SK-N-SH (cell line): Measurements from ENCODE around the gene LATS2. TPM values are rescaled to one million over a fixed set of nuclear protein-coding genes. Genes with fewer than 3 reads are reported as not detected.

Experiments used
- CTCF ChIA-PET: fragments of 300-600, 350-600 bp; formaldehyde crosslinking; extraction: SDS; loops from one replicate; lab custom pipeline; 2021; lab: Yijun Ruan, JAX
- POLR2A ChIA-PET: fragments of 350-600 bp; sonication (Branson Sonifier 250); formaldehyde crosslinking; extraction: SDS; loops from one replicate; lab custom pipeline; 2020; ENCODE audit warnings: antibody characterized with exemption, inconsistent platforms; lab: Yijun Ruan, JAX
- DNase-seq: peaks from one replicate; pipeline ENCODE4 v3.0.0; 2012
- H2AFZ ChIP-seq: fragments of 200-600 bp; sonication (generic); 2 replicates; pipeline ENCODE4 v1.8.1; 2016; ENCODE audit warnings: antibody characterized with exemption, mild to moderate bottlenecking, low read depth
- H3F3A ChIP-seq: fragments of 200-600 bp; sonication (generic); replicated peaks from 2 replicates; pipeline ENCODE3; 2016; ENCODE audit warnings: antibody characterized with exemption, mild to moderate bottlenecking; ENCODE audit not compliant: insufficient read depth
- H3K27ac ChIP-seq, 2 experiments: fragments of 200-500 bp in 1 of 2; fragments of 200-600 bp in 1 of 2; sonication (Bioruptor generic) in 1 of 2; sonication (generic), shearing (Covaris generic) in 1 of 2; 2 replicates each; pipeline versions ENCODE4 v1.5.1 to v1.6.1; 2014 to 2016; ENCODE audit warnings: low read depth in 2 of 2, inconsistent platforms in 1 of 2, low read length in 1 of 2, mild to moderate bottlenecking in 1 of 2, mixed read lengths in 1 of 2
- H3K27me3 ChIP-seq: fragments of 200-600 bp; sonication (generic), shearing (Covaris generic); 2 replicates; pipeline ENCODE4 v1.6.1; 2016; ENCODE audit warnings: mixed run types; ENCODE audit not compliant: insufficient read depth
- H3K36me3 ChIP-seq, 2 experiments: fragments of 200-500 bp in 1 of 2; fragments of 200-600 bp in 1 of 2; sonication (Bioruptor generic) in 1 of 2; sonication (generic) in 1 of 2; replicated peaks in 1 of 2; 2 replicates each; pipeline versions ENCODE3 to v1.5.1; 2014 to 2016; ENCODE audit warnings: low read length in 1 of 2, mild to moderate bottlenecking in 1 of 2; ENCODE audit not compliant: insufficient read depth in 2 of 2, control insufficient read depth in 1 of 2
- H3K4me1 ChIP-seq, 2 experiments: fragments of 200-500 bp in 1 of 2; fragments of 200-600 bp in 1 of 2; sonication (Bioruptor generic) in 1 of 2; sonication (generic), shearing (Covaris generic) in 1 of 2; 2 replicates each; pipeline versions ENCODE4 v1.5.1 to v1.6.1; 2014 to 2016; ENCODE audit warnings: low read depth in 1 of 2, low read length in 1 of 2, mixed run types in 1 of 2; ENCODE audit not compliant: insufficient read depth in 2 of 2, control insufficient read depth in 1 of 2
- H3K4me2 ChIP-seq: fragments of 200-600 bp; sonication (generic), shearing (Covaris generic); 2 replicates; pipeline ENCODE4 v1.6.1; 2017; ENCODE audit warnings: mixed run types
- H3K4me3 ChIP-seq, 2 experiments: fragments of 200-500 bp in 1 of 2; fragments of 200-600 bp in 1 of 2; sonication (Bioruptor generic) in 1 of 2; sonication (generic), shearing (Covaris generic) in 1 of 2; 2 replicates each; pipeline versions ENCODE4 v1.5.1 to v1.8.1; 2014 to 2016; ENCODE audit warnings: low read depth in 2 of 2, inconsistent platforms in 1 of 2, low read length in 1 of 2, mild to moderate bottlenecking in 1 of 2, mixed read lengths in 1 of 2, moderate library complexity in 1 of 2
- H3K79me2 ChIP-seq: fragments of 200-600 bp; sonication (generic); 2 replicates; pipeline ENCODE4 v1.8.1; 2017; ENCODE audit warnings: mild to moderate bottlenecking; ENCODE audit not compliant: insufficient read depth
- H3K9ac ChIP-seq: fragments of 200-600 bp; sonication (generic); 2 replicates; pipeline ENCODE4 v1.6.1; 2017; ENCODE audit warnings: mixed run types
- H3K9me2 ChIP-seq: fragments of 200-600 bp; sonication (generic); 2 replicates; pipeline ENCODE4 v1.6.1; 2017; ENCODE audit warnings: mixed run types
- H3K9me3 ChIP-seq: fragments of 200-600 bp; sonication (generic); 2 replicates; pipeline ENCODE4 v1.6.1; 2017; ENCODE audit warnings: mixed run types, mild to moderate bottlenecking, moderate library complexity
- H4K20me1 ChIP-seq: fragments of 200-600 bp; sonication (generic); 2 replicates; pipeline ENCODE4 v1.6.1; 2017; ENCODE audit warnings: mild to moderate bottlenecking, mixed run types; ENCODE audit not compliant: insufficient read depth
- CTCF ChIP-seq: fragments of 200-600 bp; sonication (generic); IDR thresholded peaks from 2 replicates; pipeline ENCODE4 v1.6.1; 2017; ENCODE audit warnings: antibody characterized with exemption, mild to moderate bottlenecking, moderate library complexity
- ELF1 ChIP-seq: IDR thresholded peaks from 2 replicates; pipeline ENCODE4 v1.4.0; 2012
- EZH2phosphoT487 ChIP-seq: fragments of 200-600 bp; sonication (generic); IDR thresholded peaks from 2 replicates; pipeline ENCODE4 v1.6.1; 2017; ENCODE audit warnings: low read depth, mixed run types, mild to moderate bottlenecking, antibody characterized with exemption, moderate library complexity, borderline replicate concordance
- FOXM1 ChIP-seq: IDR thresholded peaks from 2 replicates; pipeline ENCODE4 v1.4.0; 2012; ENCODE audit warnings: low read depth, mild to moderate bottlenecking
- MEF2A ChIP-seq: IDR thresholded peaks from 2 replicates; pipeline ENCODE4 v1.4.0; 2012; ENCODE audit warnings: low read depth, borderline replicate concordance
- NFIC ChIP-seq: IDR thresholded peaks from 2 replicates; pipeline ENCODE4 v1.4.0; 2012; ENCODE audit warnings: borderline replicate concordance
- NRF1 ChIP-seq: IDR thresholded peaks from 2 replicates; pipeline ENCODE4 v1.6.1; 2012; ENCODE audit warnings: low read depth, mild to moderate bottlenecking, low read length
- PBX3 ChIP-seq: IDR thresholded peaks from 2 replicates; pipeline ENCODE4; 2012
- POLR2AphosphoS5 ChIP-seq: IDR thresholded peaks from 2 replicates; pipeline ENCODE4 v1.6.1; 2012; ENCODE audit warnings: low read depth, low read length
- RAD21 ChIP-seq: IDR thresholded peaks from 2 replicates; pipeline ENCODE4 v1.6.1; 2012; ENCODE audit warnings: mild to moderate bottlenecking, low read length
- RCOR1 ChIP-seq: fragments of 150-350 bp; IDR thresholded peaks from 2 replicates; pipeline ENCODE4 v1.6.1; 2017; ENCODE audit warnings: antibody characterized with exemption, low read length
- USF2 ChIP-seq: fragments of 150-350 bp; IDR thresholded peaks from 2 replicates; pipeline ENCODE4 v1.6.1; 2017; ENCODE audit warnings: antibody characterized with exemption, low read length, low read depth, borderline replicate concordance
- WGBS: methylation state at CpG from one replicate; pipeline ENCODE4 v1.1.6; 2017; ENCODE audit warnings: low lambda C conversion rate; 5-methylcytosine and 5-hydroxymethylcytosine counted together
- polyA plus RNA-seq, 3 experiments: library from polyadenylated mRNA; depleted of rRNA; stranded (reverse); fragments of >200 nt; gene quantifications; 2 replicates each; pipeline ENCODE4 v1.2.3, GENCODE V29; 2012

LATS2 gene
- polyA plus RNA-seq, 1 of the 3 experiments (the other 2 are of a cell fraction): 19.6 TPM

GRCh38 chr13:21020581-21020980 lies 40.8 kb downstream of the LATS2 start:
- peaks cover 0 to 7% of the 10 kb centered on the region in 2 experiments for H3K36me3 ChIP-seq
- H3K9me3 ChIP-seq: no peaks in the 10 kb centered on the region
- peaks cover 30% of the 10 kb centered on the region for H4K20me1 ChIP-seq
- ChIA-PET POLR2A (no interaction called here), CTCF (no interaction called here)
- no peak overlapping the region for H3K4me2 ChIP-seq
- peaks cover 0 to 37% of the 10 kb centered on the region in 2 experiments; a peak in 2 of 4 replicates for H3K4me1 ChIP-seq
- TF ChIP-seq NRF1 (no peak), EZH2phosphoT487 (no peak), RCOR1 (no peak), MEF2A (no peak), NFIC (no peak), RAD21 (no peak), POLR2AphosphoS5 (no peak), PBX3 (no peak)
- WGBS: 87% methylated on average over 4 of the region's 4 CpGs
- peak overlapping the region in 1 of 2 experiments; percentile 36; a peak in 1 of 4 replicates for H3K27ac ChIP-seq
- H3K9ac ChIP-seq: no peak overlapping the region
- H3K27me3 ChIP-seq: no peaks in the 10 kb centered on the region
- peaks cover 91% of the 10 kb centered on the region for H3K79me2 ChIP-seq
- no peaks in the 10 kb centered on the region for H3K9me2 ChIP-seq
- no peak overlapping the region for H2AFZ ChIP-seq
- H3K4me3 ChIP-seq: no peak overlapping the region
- no peak for DNase-seq
- H3F3A ChIP-seq: peaks cover 43% of the 10 kb centered on the region

- no peak overlapping the region for H3K4me3 ChIP-seq
- peaks cover 0 to 7% of the 10 kb centered on the region in 2 experiments for H3K36me3 ChIP-seq
- peak overlapping the region in 1 of 2 experiments; percentile 36; a peak in 1 of 4 replicates for H3K27ac ChIP-seq
- 70% methylated on average over 5 of the region's 5 CpGs for WGBS
- ChIA-PET CTCF (no interaction called here), POLR2A (no interaction called here)
- H3K9me3 ChIP-seq: no peaks in the 10 kb centered on the region
- TF ChIP-seq ELF1: no peak
- TF ChIP-seq USF2: no peak
- no peak for TF ChIP-seq CTCF
- no peak for TF ChIP-seq FOXM1
- peaks cover under 1 to 41% of the 10 kb centered on the region in 2 experiments for H3K4me1 ChIP-seq
- DNase-seq: no peak
- peaks cover 32% of the 10 kb centered on the region for H4K20me1 ChIP-seq
- no peaks in the 10 kb centered on the region for H3K9me2 ChIP-seq
- no peaks in the 10 kb centered on the region for H3K27me3 ChIP-seq
- peaks cover 91% of the 10 kb centered on the region for H3K79me2 ChIP-seq
- H3K9ac ChIP-seq: no peak overlapping the region
- no peak overlapping the region for H2AFZ ChIP-seq
- no peak overlapping the region for H3K4me2 ChIP-seq
- H3F3A ChIP-seq: peaks cover 47% of the 10 kb centered on the region
Measured at GRCh38 chr13:21020176-21020575, 41.2 kb downstream of the LATS2 start.
